WTC11 (cell line): ENCODE measurements around the gene MMRN1.

Experiments
- HMGXB4 ChIP-seq: sonication (generic); formaldehyde crosslinking; IDR thresholded peaks from 2 replicates; pipeline ENCODE4 v1.8.1; 2023; ENCODE audit warnings: mild to moderate bottlenecking, moderate library complexity, missing genetic modification reagents
- JAZF1 ChIP-seq: fragments of 250-450 bp; sonication (Bioruptor Pico); IDR thresholded peaks from 2 replicates; pipeline ENCODE4 v1.9.0; 2021; ENCODE audit warnings: moderate library complexity, mild to moderate bottlenecking, inconsistent platforms
- JUN ChIP-seq: sonication (generic); formaldehyde crosslinking; IDR thresholded peaks from 2 replicates; pipeline ENCODE4 v1.8.0; 2023; ENCODE audit warnings: mild to moderate bottlenecking, missing genetic modification reagents
- KAT7 ChIP-seq: sonication (generic); formaldehyde crosslinking; IDR thresholded peaks from 2 replicates; pipeline ENCODE4 v1.8.1; 2023; ENCODE audit warnings: missing genetic modification reagents, mild to moderate bottlenecking, borderline replicate concordance
- PRRX2 ChIP-seq: fragments of 250-450 bp; sonication (Bioruptor Pico); IDR thresholded peaks from 2 replicates; pipeline ENCODE4 v1.8.0; 2021; ENCODE audit warnings: mild to moderate bottlenecking
- SP1 ChIP-seq: sonication (generic); formaldehyde crosslinking; conservative IDR thresholded peaks from 2 replicates; pipeline ENCODE4 v1.8.1; 2022; ENCODE audit warnings: missing genetic modification reagents
- TEAD4 ChIP-seq: sonication (generic); formaldehyde crosslinking; IDR thresholded peaks from 2 replicates; pipeline ENCODE4 v1.8.0; 2022; ENCODE audit warnings: mild to moderate bottlenecking, missing genetic modification reagents
- ZBTB43 ChIP-seq: sonication (generic); formaldehyde crosslinking; IDR thresholded peaks from 2 replicates; pipeline ENCODE4 v1.8.1; 2023; ENCODE audit warnings: mild to moderate bottlenecking, missing genetic modification reagents
- ZSCAN18 ChIP-seq: fragments of 250-450 bp; sonication (Bioruptor Pico); IDR thresholded peaks from 2 replicates; pipeline ENCODE4 v2.1.2; 2022; ENCODE audit warnings: mild to moderate bottlenecking, moderate library complexity
- TF ChIP-seq, protein P1 (sequence below): sonication (generic); formaldehyde crosslinking; IDR thresholded peaks from 2 replicates; pipeline ENCODE4 v1.8.0; 2022; ENCODE audit warnings: mild to moderate bottlenecking, missing genetic modification reagents
- TF ChIP-seq, protein P2 (sequence below): fragments of 200-600 bp; IDR thresholded peaks from 2 replicates; pipeline ENCODE4 v1.8.0; 2022; ENCODE audit warnings: antibody characterized with exemption

DNA sequence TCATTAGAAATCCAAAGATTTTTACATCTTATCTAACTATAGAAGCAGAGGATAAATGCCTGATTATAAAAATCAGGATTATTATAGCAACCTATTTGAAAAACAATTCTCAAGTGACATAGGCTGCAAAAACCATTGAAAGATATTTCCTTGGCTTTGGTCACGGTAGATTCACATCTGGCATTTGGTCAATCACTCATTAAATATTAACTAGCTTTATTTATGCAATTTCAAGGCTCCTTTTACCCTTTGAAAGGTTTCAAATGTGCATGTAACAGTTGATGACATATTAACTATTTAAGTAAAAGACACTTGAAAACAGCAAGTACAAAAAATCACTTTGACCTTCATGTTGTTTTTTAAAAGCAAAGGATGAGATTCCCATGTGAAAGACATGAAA, 98.1 kb downstream of the MMRN1 start:
- TF ChIP-seq ZBTB43 (CRISPR knock-in tag) (no peak), KAT7 (no peak), JAZF1 (CRISPR knock-in tag) (no peak), PRRX2 (no peak), JUN (CRISPR knock-in tag) (no peak), TEAD4 (CRISPR knock-in tag) (no peak), SP1 (CRISPR knock-in tag) (no peak), HMGXB4 (CRISPR knock-in tag) (no peak), ZSCAN18 (CRISPR knock-in tag) (no peak)
- TF ChIP-seq, protein P1, sequence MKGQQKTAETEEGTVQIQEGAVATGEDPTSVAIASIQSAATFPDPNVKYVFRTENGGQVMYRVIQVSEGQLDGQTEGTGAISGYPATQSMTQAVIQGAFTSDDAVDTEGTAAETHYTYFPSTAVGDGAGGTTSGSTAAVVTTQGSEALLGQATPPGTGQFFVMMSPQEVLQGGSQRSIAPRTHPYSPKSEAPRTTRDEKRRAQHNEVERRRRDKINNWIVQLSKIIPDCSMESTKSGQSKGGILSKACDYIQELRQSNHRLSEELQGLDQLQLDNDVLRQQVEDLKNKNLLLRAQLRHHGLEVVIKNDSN (CRISPR knock-in tag) = no peak
- TF ChIP-seq, protein P2, sequence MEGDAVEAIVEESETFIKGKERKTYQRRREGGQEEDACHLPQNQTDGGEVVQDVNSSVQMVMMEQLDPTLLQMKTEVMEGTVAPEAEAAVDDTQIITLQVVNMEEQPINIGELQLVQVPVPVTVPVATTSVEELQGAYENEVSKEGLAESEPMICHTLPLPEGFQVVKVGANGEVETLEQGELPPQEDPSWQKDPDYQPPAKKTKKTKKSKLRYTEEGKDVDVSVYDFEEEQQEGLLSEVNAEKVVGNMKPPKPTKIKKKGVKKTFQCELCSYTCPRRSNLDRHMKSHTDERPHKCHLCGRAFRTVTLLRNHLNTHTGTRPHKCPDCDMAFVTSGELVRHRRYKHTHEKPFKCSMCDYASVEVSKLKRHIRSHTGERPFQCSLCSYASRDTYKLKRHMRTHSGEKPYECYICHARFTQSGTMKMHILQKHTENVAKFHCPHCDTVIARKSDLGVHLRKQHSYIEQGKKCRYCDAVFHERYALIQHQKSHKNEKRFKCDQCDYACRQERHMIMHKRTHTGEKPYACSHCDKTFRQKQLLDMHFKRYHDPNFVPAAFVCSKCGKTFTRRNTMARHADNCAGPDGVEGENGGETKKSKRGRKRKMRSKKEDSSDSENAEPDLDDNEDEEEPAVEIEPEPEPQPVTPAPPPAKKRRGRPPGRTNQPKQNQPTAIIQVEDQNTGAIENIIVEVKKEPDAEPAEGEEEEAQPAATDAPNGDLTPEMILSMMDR = no peak
